RWPE1 (cell line): ENCODE measurements around the gene PCDHGB6.
"Not testable (repeated sequence)": the region's sequence is repeated elsewhere in the genome, so short reads cannot be mapped to it uniquely, and the experiment has no call there.

Source experiments
- CTCF ChIA-PET: fragments of 350-600 bp; sonication (Branson Sonifier 250); formaldehyde crosslinking; extraction: SDS; loops from one replicate; lab custom pipeline; 2021; lab: Yijun Ruan, JAX
- POLR2A ChIA-PET: fragments of 400-600 bp; formaldehyde crosslinking; extraction: SDS; loops from one replicate; lab custom pipeline; 2020; ENCODE audit warnings: antibody characterized with exemption; ENCODE audit not compliant: low non-redundant PET; lab: Yijun Ruan, JAX
- DNase-seq: peaks from one replicate; pipeline ENCODE4 v3.0.0; 2012; ENCODE audit warnings: low spot score
- H3K27ac ChIP-seq: fragments of 450-650 bp; 2 replicates; pipeline ENCODE4 v1.5.1; 2017
- CTCF ChIP-seq: fragments of 450-650 bp; conservative IDR thresholded peaks from 2 replicates; pipeline ENCODE4 v1.5.1; 2017; ENCODE audit warnings: low read depth, mild to moderate bottlenecking

The PCDHGB6 gene

GRCh38 chr5:141389153-141390042 lies 18.4 kb upstream of the PCDHGB6 start:
- POLR2A ChIA-PET: no interaction called here
- CTCF ChIA-PET: no interaction called here
- TF ChIP-seq CTCF: no peak
- no peak overlapping the region for H3K27ac ChIP-seq
- no peak for DNase-seq

- ChIA-PET POLR2A (no interaction called here), CTCF (interaction anchor here (0.6 to 1.2 kb wide), 2 partner anchors 15 to 1947 kb away, joined by 3 read pairs; partner anchors contain the start of gene PCDHGB6)
- H3K27ac ChIP-seq: no peak within 1 kb of the TSS
- no peak for DNase-seq
- 0 out of 2 replicates have a peak, but pooled peaks have one; percentile 1 for TF ChIP-seq CTCF
Measured at GRCh38 chr5:141392429-141393198, 15.2 kb upstream of the PCDHGB6 start, which contains the start of gene PCDHGA8. Gene PCDHGA8, plus strand, starts transcription at chr5:141392633. Its CDS starts 181 bp downstream, at chr5:141392814.

- H3K27ac ChIP-seq: no peak overlapping the region
- no peak for TF ChIP-seq CTCF
- no peak for DNase-seq
- ChIA-PET POLR2A (no interaction called here), CTCF (interaction anchor here (0.6 to 1.2 kb wide), 2 partner anchors 15 to 1946 kb away, joined by 3 read pairs; partner anchors contain the start of gene PCDHGB6)
Measured at GRCh38 chr5:141393267-141393666, 14.6 kb upstream of the PCDHGB6 start.

GRCh38 chr5:141394401-141395187 lies 13.2 kb upstream of the PCDHGB6 start:
- DNase-seq, POLR2A ChIA-PET, H3K27ac ChIP-seq: not testable (repeated sequence)
- CTCF ChIA-PET: interaction anchor here (0.8 to 1.7 kb wide), 3 partner anchors 21 to 82 kb away, joined by 3 to 8 read pairs (median 4); partner anchors contain the start of genes PCDHGA1 and PCDHGA6

GRCh38 chr5:141397756-141398551 lies 9.9 kb upstream of the PCDHGB6 start, which contains the start of gene PCDHGB5:
Gene PCDHGB5, plus strand, starts transcription at chr5:141397947. Its CDS starts 181 bp downstream, at chr5:141398128.
- 0 out of 2 replicates have a peak within 1 kb of the TSS, but pooled peaks have one; percentile 20 for H3K27ac ChIP-seq
- CTCF ChIA-PET: interaction anchor here (0.6 to 2.2 kb wide), 10 partner anchors 11 to 166 kb away, joined by 3 to 13 read pairs (median 4); partner anchors contain the start of genes PCDHGA1, PCDHGB4 and PCDHGC3
- peak; percentile 77 for TF ChIP-seq CTCF
- DNase-seq: peak; percentile 48
- POLR2A ChIA-PET: not testable (repeated sequence)

GRCh38 chr5:141398608-141399007 lies 9.2 kb upstream of the PCDHGB6 start:
- no peak overlapping the region for H3K27ac ChIP-seq
- TF ChIP-seq CTCF: no peak
- no peak for DNase-seq
- CTCF ChIA-PET: interaction anchor here (1.7 kb wide), 1 partner anchor 68 kb away, joined by 4 read pairs; the partner anchor contains the start of gene PCDHGA1
- POLR2A ChIA-PET: no interaction called here
